ENCODE data around the gene SPAG6.

SPAG6 gene

GRCh38 chr10:22341190-22341925, 3.9 kb upstream of the SPAG6 start (continued):
- no peak for TF ChIP-seq ZNF792 (tag by site-specific recombination; IDR thresholded peaks at IDR 0.05)
- no peak for TF ChIP-seq ZNF624 (tag by site-specific recombination; IDR thresholded peaks at IDR 0.05)
- no peak for TF ChIP-seq KLF9 (tag by site-specific recombination; IDR thresholded peaks at IDR 0.05; ENCODE audit: low read depth)
- TF ChIP-seq ZNF560 (tag by site-specific recombination; IDR thresholded peaks at IDR 0.05; ENCODE audit: borderline replicate concordance): no peak
- 0 out of 2 replicates have a peak, but pooled peaks have one; percentile 68 for TF ChIP-seq ZNF423 (tag by site-specific recombination; IDR thresholded peaks at IDR 0.05)
- peak; percentile 82 for TF ChIP-seq ZNF335 (tag by site-specific recombination; conservative IDR thresholded peaks at IDR 0.05)
- no peak for TF ChIP-seq ZNF132 (tag by site-specific recombination; IDR thresholded peaks at IDR 0.05; ENCODE audit: borderline replicate concordance)
- TF ChIP-seq ZNF114 (tag by site-specific recombination; IDR thresholded peaks at IDR 0.05): no peak
- TF ChIP-seq ZNF2 (tag by site-specific recombination; IDR thresholded peaks at IDR 0.05): peak; percentile 35; the same call in 1 of the 2 replicates
- no peak for TF ChIP-seq HOXC10 (CRISPR knock-in tag; IDR thresholded peaks at IDR 0.05)
- peak; percentile 86 for TF ChIP-seq ZBTB8A (tag by site-specific recombination; IDR thresholded peaks at IDR 0.05)
- TF ChIP-seq ZNF23 (tag by site-specific recombination; IDR thresholded peaks at IDR 0.05; ENCODE audit: borderline replicate concordance): no peak
- TF ChIP-seq ZNF174 (tag by site-specific recombination; IDR thresholded peaks at IDR 0.05): no peak
- TF ChIP-seq ZBTB17 (tag by site-specific recombination; IDR thresholded peaks at IDR 0.05): no peak; the same call in 1 of the 2 replicates
- no peak for TF ChIP-seq ZNF155 (tag by site-specific recombination; IDR thresholded peaks at IDR 0.05)
- TF ChIP-seq, protein P1, sequence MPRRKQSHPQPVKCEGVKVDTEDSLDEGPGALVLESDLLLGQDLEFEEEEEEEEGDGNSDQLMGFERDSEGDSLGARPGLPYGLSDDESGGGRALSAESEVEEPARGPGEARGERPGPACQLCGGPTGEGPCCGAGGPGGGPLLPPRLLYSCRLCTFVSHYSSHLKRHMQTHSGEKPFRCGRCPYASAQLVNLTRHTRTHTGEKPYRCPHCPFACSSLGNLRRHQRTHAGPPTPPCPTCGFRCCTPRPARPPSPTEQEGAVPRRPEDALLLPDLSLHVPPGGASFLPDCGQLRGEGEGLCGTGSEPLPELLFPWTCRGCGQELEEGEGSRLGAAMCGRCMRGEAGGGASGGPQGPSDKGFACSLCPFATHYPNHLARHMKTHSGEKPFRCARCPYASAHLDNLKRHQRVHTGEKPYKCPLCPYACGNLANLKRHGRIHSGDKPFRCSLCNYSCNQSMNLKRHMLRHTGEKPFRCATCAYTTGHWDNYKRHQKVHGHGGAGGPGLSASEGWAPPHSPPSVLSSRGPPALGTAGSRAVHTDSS (tag by site-specific recombination; IDR thresholded peaks at IDR 0.05): no peak
- TF ChIP-seq ZNF510 (tag by site-specific recombination; IDR thresholded peaks at IDR 0.05; ENCODE audit: insufficient replicate concordance): no peak
- TF ChIP-seq IKZF3 (tag by site-specific recombination; IDR thresholded peaks at IDR 0.05): no peak
- peak; percentile 14 for TF ChIP-seq ZEB2 (tag by site-specific recombination; IDR thresholded peaks at IDR 0.05)
- no peak for TF ChIP-seq ZBTB10 (tag by site-specific recombination; IDR thresholded peaks at IDR 0.05)
- no peak for TF ChIP-seq ZNF433 (tag by site-specific recombination; IDR thresholded peaks at IDR 0.05; ENCODE audit: low read depth)
- peak; percentile 60; the same call in 1 of the 2 replicates for TF ChIP-seq ZNF837 (tag by site-specific recombination; IDR thresholded peaks at IDR 0.05)
- TF ChIP-seq ZNF610 (tag by site-specific recombination; IDR thresholded peaks at IDR 0.05; ENCODE audit: borderline replicate concordance): no peak
- TF ChIP-seq ZNF529 (tag by site-specific recombination; IDR thresholded peaks at IDR 0.05; ENCODE audit: insufficient replicate concordance): no peak
- peak; percentile 52; the same call in 1 of the 2 replicates for TF ChIP-seq ZFP37 (tag by site-specific recombination; IDR thresholded peaks at IDR 0.05)
- TF ChIP-seq, protein P2, sequence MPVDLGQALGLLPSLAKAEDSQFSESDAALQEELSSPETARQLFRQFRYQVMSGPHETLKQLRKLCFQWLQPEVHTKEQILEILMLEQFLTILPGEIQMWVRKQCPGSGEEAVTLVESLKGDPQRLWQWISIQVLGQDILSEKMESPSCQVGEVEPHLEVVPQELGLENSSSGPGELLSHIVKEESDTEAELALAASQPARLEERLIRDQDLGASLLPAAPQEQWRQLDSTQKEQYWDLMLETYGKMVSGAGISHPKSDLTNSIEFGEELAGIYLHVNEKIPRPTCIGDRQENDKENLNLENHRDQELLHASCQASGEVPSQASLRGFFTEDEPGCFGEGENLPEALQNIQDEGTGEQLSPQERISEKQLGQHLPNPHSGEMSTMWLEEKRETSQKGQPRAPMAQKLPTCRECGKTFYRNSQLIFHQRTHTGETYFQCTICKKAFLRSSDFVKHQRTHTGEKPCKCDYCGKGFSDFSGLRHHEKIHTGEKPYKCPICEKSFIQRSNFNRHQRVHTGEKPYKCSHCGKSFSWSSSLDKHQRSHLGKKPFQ (tag by site-specific recombination; IDR thresholded peaks at IDR 0.05): no peak
- no peak for TF ChIP-seq ZNF311 (tag by site-specific recombination; IDR thresholded peaks at IDR 0.05; ENCODE audit: borderline replicate concordance)
- TF ChIP-seq ZXDB (tag by site-specific recombination; IDR thresholded peaks at IDR 0.05): 0 out of 2 replicates have a peak, but pooled peaks have one; percentile 20
- TF ChIP-seq ZNF354C (tag by site-specific recombination; IDR thresholded peaks at IDR 0.05; ENCODE audit: borderline replicate concordance, low read depth): no peak
- peak; percentile 28; the same call in 1 of the 2 replicates for TF ChIP-seq ZBTB20 (tag by site-specific recombination; IDR thresholded peaks at IDR 0.05)
- 0 out of 2 replicates have a peak, but pooled peaks have one; percentile 36 for TF ChIP-seq PATZ1 (tag by site-specific recombination; IDR thresholded peaks at IDR 0.05)
- no peak for TF ChIP-seq ZNF10 (tag by site-specific recombination; IDR thresholded peaks at IDR 0.05)
- peak; percentile 31; the same call in 1 of the 2 replicates for TF ChIP-seq SP7 (tag by site-specific recombination; IDR thresholded peaks at IDR 0.05)
- no peak for TF ChIP-seq ZNF843 (tag by site-specific recombination; IDR thresholded peaks at IDR 0.05)

All from HEK293 (cell line).